WTC11 (cell line): ENCODE data around the gene CNPY4. TPM values are rescaled to one million over a fixed set of nuclear protein-coding genes. Genes with fewer than 3 reads are reported as not detected.

Experiments used
- ATAC-seq: fragments of 200-7000 bp; cut with Tn5 transposase; 2 replicates; pipeline ENCODE4 v1.10.0; 2021; ENCODE audit warnings: mild to moderate bottlenecking, moderate library complexity
- CTCF ChIA-PET: fragments of 300-600 bp; sonication (Branson Sonifier 250); formaldehyde crosslinking; loops from one replicate; lab custom pipeline; 2021; ENCODE audit warnings: antibody characterized with exemption; lab: Charles Lee
- POLR2A ChIA-PET: fragments of 350-600 bp; sonication (Branson Sonifier 250); formaldehyde crosslinking; loops from one replicate; lab custom pipeline; 2021; ENCODE audit warnings: antibody characterized with exemption; lab: Charles Lee
- DNase-seq: peaks from one replicate; pipeline ENCODE4 v3.0.0; 2021; ENCODE audit warnings: low spot score
- H3K27ac Mint-ChIP-seq: 2 replicates; pipeline ENCODE4 v1.8.0; 2021; ENCODE audit warnings: mixed read lengths
- H3K27me3 Mint-ChIP-seq: 2 replicates; pipeline ENCODE4 v1.8.0; 2021; ENCODE audit warnings: low read depth, mild to moderate bottlenecking, moderate library complexity, mixed read lengths
- H3K36me3 Mint-ChIP-seq: 2 replicates; pipeline ENCODE4 v1.8.0; 2021; ENCODE audit warnings: mixed read lengths
- H3K4me1 Mint-ChIP-seq: 2 replicates; pipeline ENCODE4 v1.8.0; 2022; ENCODE audit warnings: mixed read lengths
- H3K4me3 Mint-ChIP-seq: 2 replicates; pipeline ENCODE4 v1.8.0; 2021; ENCODE audit warnings: mild to moderate bottlenecking, moderate library complexity, mixed read lengths
- H3K9me3 Mint-ChIP-seq: 2 replicates; pipeline ENCODE4 v1.8.0; 2021; ENCODE audit warnings: mixed read lengths
- ARID4B ChIP-seq: sonication (generic); formaldehyde crosslinking; IDR thresholded peaks from 2 replicates; pipeline ENCODE4 v1.8.0; 2023; ENCODE audit warnings: missing genetic modification reagents, mild to moderate bottlenecking, borderline replicate concordance
- ATF1 ChIP-seq: sonication (generic); formaldehyde crosslinking; IDR thresholded peaks from 2 replicates; pipeline ENCODE4 v1.8.1; 2023; ENCODE audit warnings: mild to moderate bottlenecking, moderate library complexity, missing genetic modification reagents
- ATF2 ChIP-seq: sonication (generic); formaldehyde crosslinking; IDR thresholded peaks from 2 replicates; pipeline ENCODE4 v1.8.1; 2022; ENCODE audit warnings: low read depth, missing genetic modification reagents, borderline replicate concordance
- E2F4 ChIP-seq: sonication (generic); formaldehyde crosslinking; IDR thresholded peaks from 2 replicates; pipeline ENCODE4 v1.8.1; 2022; ENCODE audit warnings: low read depth, mild to moderate bottlenecking, moderate library complexity, missing genetic modification reagents, borderline replicate concordance
- ETV6 ChIP-seq: sonication (generic); formaldehyde crosslinking; IDR thresholded peaks from 2 replicates; pipeline ENCODE4 v1.8.1; 2022; ENCODE audit warnings: mild to moderate bottlenecking, missing genetic modification reagents
- GABPB1 ChIP-seq: sonication (generic); formaldehyde crosslinking; IDR thresholded peaks from 2 replicates; pipeline ENCODE4 v1.8.1; 2023; ENCODE audit warnings: mild to moderate bottlenecking, missing genetic modification reagents
- HMGA2 ChIP-seq: fragments of 250-450 bp; sonication (Bioruptor Pico); IDR thresholded peaks from 2 replicates; pipeline ENCODE4 v1.4.0; 2021; ENCODE audit warnings: mild to moderate bottlenecking, moderate library complexity
- HMGXB4 ChIP-seq: sonication (generic); formaldehyde crosslinking; IDR thresholded peaks from 2 replicates; pipeline ENCODE4 v1.8.1; 2023; ENCODE audit warnings: mild to moderate bottlenecking, moderate library complexity, missing genetic modification reagents
- MLX ChIP-seq: sonication (generic); formaldehyde crosslinking; IDR thresholded peaks from 2 replicates; pipeline ENCODE4 v1.8.1; 2023; ENCODE audit warnings: mild to moderate bottlenecking, missing genetic modification reagents, moderate library complexity
- MXD4 ChIP-seq: fragments of 250-450 bp; sonication (Bioruptor Pico); IDR thresholded peaks from 2 replicates; pipeline ENCODE4 v1.8.0; 2021; ENCODE audit warnings: mild to moderate bottlenecking, moderate library complexity, borderline replicate concordance
- NR2C2 ChIP-seq: sonication (generic); formaldehyde crosslinking; IDR thresholded peaks from 2 replicates; pipeline ENCODE4 v1.8.0; 2022; ENCODE audit warnings: mild to moderate bottlenecking, missing genetic modification reagents
- OVOL2 ChIP-seq: fragments of 250-450 bp; sonication (Bioruptor Pico); IDR thresholded peaks from 2 replicates; pipeline ENCODE4 v1.9.0; 2021; ENCODE audit warnings: mild to moderate bottlenecking, borderline replicate concordance
- SMAD3 ChIP-seq: sonication (generic); formaldehyde crosslinking; IDR thresholded peaks from 2 replicates; pipeline ENCODE4 v1.8.0; 2022; ENCODE audit warnings: missing genetic modification reagents, mild to moderate bottlenecking, borderline replicate concordance
- SMAD4 ChIP-seq: sonication (generic); formaldehyde crosslinking; IDR thresholded peaks from 2 replicates; pipeline ENCODE4 v1.8.0; 2022; ENCODE audit warnings: mild to moderate bottlenecking, missing genetic modification reagents
- TEAD4 ChIP-seq: sonication (generic); formaldehyde crosslinking; IDR thresholded peaks from 2 replicates; pipeline ENCODE4 v1.8.0; 2022; ENCODE audit warnings: mild to moderate bottlenecking, missing genetic modification reagents
- TP53 ChIP-seq: sonication (generic); formaldehyde crosslinking; IDR thresholded peaks from 2 replicates; pipeline ENCODE4 v1.8.1; 2023; ENCODE audit warnings: mild to moderate bottlenecking, missing genetic modification reagents
- ZBTB43 ChIP-seq: sonication (generic); formaldehyde crosslinking; IDR thresholded peaks from 2 replicates; pipeline ENCODE4 v1.8.1; 2023; ENCODE audit warnings: mild to moderate bottlenecking, missing genetic modification reagents
- ZNF121 ChIP-seq: sonication (generic); formaldehyde crosslinking; IDR thresholded peaks from 2 replicates; pipeline ENCODE4 v1.8.0; 2023; ENCODE audit warnings: missing genetic modification reagents
- ZNF263 ChIP-seq: sonication (generic); formaldehyde crosslinking; IDR thresholded peaks from 2 replicates; pipeline ENCODE4 v1.8.1; 2022; ENCODE audit warnings: low read depth, mild to moderate bottlenecking, moderate library complexity, missing genetic modification reagents
- ZNF423 ChIP-seq: fragments of 250-450 bp; sonication (Bioruptor Pico); IDR thresholded peaks from 2 replicates; pipeline ENCODE4 v2.1.2; 2022; ENCODE audit warnings: mild to moderate bottlenecking, moderate library complexity
- total RNA-seq: library from RNA; stranded (reverse); gene quantifications from 3 replicates; pipeline ENCODE4 v1.2.3, GENCODE V29; 2021
- TF ChIP-seq, protein P1 (sequence below): sonication (generic); formaldehyde crosslinking; IDR thresholded peaks from 2 replicates; pipeline ENCODE4 v1.8.0; 2023; ENCODE audit warnings: mild to moderate bottlenecking, missing genetic modification reagents
- TF ChIP-seq, protein P2 (sequence below): sonication (generic); formaldehyde crosslinking; conservative IDR thresholded peaks from 2 replicates; pipeline ENCODE4 v1.8.1; 2022; ENCODE audit warnings: mild to moderate bottlenecking, missing genetic modification reagents

CNPY4 gene
- total RNA-seq, 1 experiment from 2014 or later, result 15.1 TPM

DNA sequence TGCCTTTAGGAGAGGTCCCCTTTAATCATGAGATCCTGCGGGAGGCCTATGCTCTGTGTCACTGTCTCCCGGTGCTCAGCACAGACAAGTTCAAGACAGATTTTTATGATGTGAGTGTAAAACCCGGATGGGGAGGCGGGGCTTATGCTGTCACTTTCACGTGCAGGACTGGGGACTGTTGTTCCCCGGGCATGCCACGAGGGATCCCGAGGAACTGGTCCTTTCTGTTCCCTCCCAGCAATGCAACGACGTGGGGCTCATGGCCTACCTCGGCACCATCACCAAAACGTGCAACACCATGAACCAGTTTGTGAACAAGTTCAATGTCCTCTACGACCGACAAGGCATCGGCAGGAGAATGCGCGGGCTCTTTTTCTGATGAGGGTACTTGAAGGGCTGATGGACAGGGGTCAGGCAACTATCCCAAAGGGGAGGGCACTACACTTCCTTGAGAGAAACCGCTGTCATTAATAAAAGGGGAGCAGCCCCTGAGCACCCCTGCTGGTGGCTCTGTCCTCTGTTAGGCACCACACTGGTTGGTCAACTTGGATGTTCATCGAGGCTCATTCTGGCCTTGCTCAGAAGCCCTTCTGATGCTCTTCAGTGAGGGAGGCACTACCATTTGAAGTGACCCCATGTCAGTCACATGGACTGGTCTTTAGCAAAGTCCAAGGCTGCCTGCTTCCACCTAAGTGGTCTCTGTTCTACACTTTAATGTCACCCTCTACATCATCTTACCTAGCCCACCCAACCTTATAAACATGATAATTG lies 27.8 kb upstream of the CNPY4 start (continued):
- TF ChIP-seq, protein P1, sequence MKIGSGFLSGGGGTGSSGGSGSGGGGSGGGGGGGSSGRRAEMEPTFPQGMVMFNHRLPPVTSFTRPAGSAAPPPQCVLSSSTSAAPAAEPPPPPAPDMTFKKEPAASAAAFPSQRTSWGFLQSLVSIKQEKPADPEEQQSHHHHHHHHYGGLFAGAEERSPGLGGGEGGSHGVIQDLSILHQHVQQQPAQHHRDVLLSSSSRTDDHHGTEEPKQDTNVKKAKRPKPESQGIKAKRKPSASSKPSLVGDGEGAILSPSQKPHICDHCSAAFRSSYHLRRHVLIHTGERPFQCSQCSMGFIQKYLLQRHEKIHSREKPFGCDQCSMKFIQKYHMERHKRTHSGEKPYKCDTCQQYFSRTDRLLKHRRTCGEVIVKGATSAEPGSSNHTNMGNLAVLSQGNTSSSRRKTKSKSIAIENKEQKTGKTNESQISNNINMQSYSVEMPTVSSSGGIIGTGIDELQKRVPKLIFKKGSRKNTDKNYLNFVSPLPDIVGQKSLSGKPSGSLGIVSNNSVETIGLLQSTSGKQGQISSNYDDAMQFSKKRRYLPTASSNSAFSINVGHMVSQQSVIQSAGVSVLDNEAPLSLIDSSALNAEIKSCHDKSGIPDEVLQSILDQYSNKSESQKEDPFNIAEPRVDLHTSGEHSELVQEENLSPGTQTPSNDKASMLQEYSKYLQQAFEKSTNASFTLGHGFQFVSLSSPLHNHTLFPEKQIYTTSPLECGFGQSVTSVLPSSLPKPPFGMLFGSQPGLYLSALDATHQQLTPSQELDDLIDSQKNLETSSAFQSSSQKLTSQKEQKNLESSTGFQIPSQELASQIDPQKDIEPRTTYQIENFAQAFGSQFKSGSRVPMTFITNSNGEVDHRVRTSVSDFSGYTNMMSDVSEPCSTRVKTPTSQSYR (CRISPR knock-in tag), result no peak
- TF ChIP-seq OVOL2 (no peak), NR2C2 (no peak)
- TF ChIP-seq, all 79 proteins: peak for 11

- no peak for ATAC-seq
- H3K27me3 Mint-ChIP-seq, result no peaks in the 10 kb centered on the region
- peaks cover 8% of the 10 kb centered on the region for H3K4me1 Mint-ChIP-seq
- no peak for DNase-seq
- ChIA-PET POLR2A (interaction anchor here (0.6 to 6.2 kb wide), 3 partner anchors 8 to 170 kb away, joined by 3 to 41 read pairs (median 5); partner anchors contain the start of genes AP4M1 and MCM7), CTCF (no interaction called here)
- no peak for TF ChIP-seq SMAD4 (CRISPR knock-in tag)
- no peak for TF ChIP-seq E2F4
- TF ChIP-seq ZBTB43 (CRISPR knock-in tag), result no peak
- TF ChIP-seq ETV6, result no peak
- TF ChIP-seq TEAD4 (CRISPR knock-in tag), result no peak
- no peak for TF ChIP-seq MXD4 (CRISPR knock-in tag)
- no peak for TF ChIP-seq TP53
- no peak for TF ChIP-seq ATF1 (CRISPR knock-in tag)
- no peak for TF ChIP-seq HMGXB4
- TF ChIP-seq HMGA2 (CRISPR knock-in tag), result no peak
- TF ChIP-seq ZNF121, result no peak
- no peak for TF ChIP-seq MLX (CRISPR knock-in tag)
- no peak for TF ChIP-seq ARID4B (CRISPR knock-in tag)
- TF ChIP-seq GABPB1 (CRISPR knock-in tag), result no peak
- no peak for TF ChIP-seq SMAD3 (CRISPR knock-in tag)
- TF ChIP-seq, protein P2, sequence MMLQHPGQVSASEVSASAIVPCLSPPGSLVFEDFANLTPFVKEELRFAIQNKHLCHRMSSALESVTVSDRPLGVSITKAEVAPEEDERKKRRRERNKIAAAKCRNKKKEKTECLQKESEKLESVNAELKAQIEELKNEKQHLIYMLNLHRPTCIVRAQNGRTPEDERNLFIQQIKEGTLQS, result no peak
- no peak for TF ChIP-seq ATF2 (CRISPR knock-in tag)
- TF ChIP-seq ZNF263 (CRISPR knock-in tag), result no peak
- no peak for TF ChIP-seq ZNF423 (CRISPR knock-in tag)
- H3K4me3 Mint-ChIP-seq, result no peak overlapping the region
- H3K27ac Mint-ChIP-seq, result peak overlapping the region; percentile 58
- H3K36me3 Mint-ChIP-seq, result peaks cover 78% of the 10 kb centered on the region
- H3K9me3 Mint-ChIP-seq, result no peaks in the 10 kb centered on the region
These were observed 26.4 kb upstream of the CNPY4 start for GRCh38 chr7:100093054-100093453.
